Measurements from ENCODE around the gene VLDLR.
"Not testable (repeated sequence)": the region's sequence is repeated elsewhere in the genome, so short reads cannot be mapped to it uniquely, and the experiment has no call there.

The VLDLR gene

DNA sequence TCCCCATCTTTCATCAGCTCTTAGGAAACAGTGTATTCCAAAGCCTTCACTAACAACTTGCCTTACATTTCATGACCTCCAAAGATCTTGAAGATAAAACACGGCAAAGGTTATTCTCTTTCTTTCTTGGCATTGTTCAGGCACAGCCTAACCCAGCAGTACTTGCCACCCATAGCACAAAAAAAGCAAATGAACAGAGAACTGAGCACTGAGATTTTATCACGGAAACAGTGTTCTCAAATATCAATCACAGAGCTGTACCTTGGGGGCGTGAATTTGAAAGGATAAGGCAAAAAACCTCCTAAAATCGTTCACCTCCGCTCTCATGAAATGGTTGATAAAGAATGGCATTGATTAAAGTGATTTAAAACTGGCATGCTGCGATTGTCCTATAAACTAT is 78.8 kb downstream of the VLDLR start:
- Mint-ChIP-seq H3K4me3 (no peak overlapping the region), H3K9me3 (ENCODE audit: low read depth) (no peaks in the 10 kb centered on the region), H3K36me3 (peaks cover 9% of the 10 kb centered on the region), H3K4me1 (ENCODE audit: low read depth) (no peaks in the 10 kb centered on the region), H3K27ac (no peak overlapping the region), H3K27me3 (no peaks in the 10 kb centered on the region)

DNA sequence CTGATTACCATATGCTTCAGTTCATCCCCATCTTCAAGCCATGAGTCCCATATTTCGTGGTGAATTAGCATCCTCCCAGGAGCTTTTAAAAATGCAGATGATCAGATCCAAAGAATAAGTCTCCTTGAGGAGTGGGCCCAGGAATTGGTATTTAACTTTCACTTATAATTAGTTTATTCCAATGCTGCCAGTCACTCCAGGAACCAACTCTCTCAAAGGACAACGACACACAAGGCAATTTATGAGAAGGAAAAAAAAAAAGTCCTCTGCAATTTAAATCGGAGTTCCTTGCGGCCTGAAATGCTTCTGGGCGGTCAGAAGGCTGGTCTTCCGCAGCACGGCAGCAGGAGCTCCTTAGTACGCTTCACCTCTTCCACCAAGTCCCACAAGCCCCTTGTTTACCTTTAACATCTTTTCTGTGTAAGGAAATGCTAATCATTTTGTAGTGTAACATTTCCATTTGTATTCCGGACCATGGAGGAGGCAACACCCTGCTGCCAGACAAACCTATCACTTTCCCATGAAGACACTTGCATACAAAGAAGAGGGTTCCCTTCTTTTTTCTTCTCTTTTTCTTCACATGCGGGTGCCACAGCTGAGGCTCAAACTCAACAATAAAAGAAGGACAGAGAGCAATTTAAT is 79.4 kb downstream of the VLDLR start:
- no peak overlapping the region for H3K27ac Mint-ChIP-seq
- no peak overlapping the region for H3K4me3 Mint-ChIP-seq
- H3K9me3 Mint-ChIP-seq (ENCODE audit: low read depth) = no peaks in the 10 kb centered on the region
- no peaks in the 10 kb centered on the region for H3K4me1 Mint-ChIP-seq (ENCODE audit: low read depth)
- no peaks in the 10 kb centered on the region for H3K27me3 Mint-ChIP-seq
- peaks cover 13% of the 10 kb centered on the region for H3K36me3 Mint-ChIP-seq

DNA sequence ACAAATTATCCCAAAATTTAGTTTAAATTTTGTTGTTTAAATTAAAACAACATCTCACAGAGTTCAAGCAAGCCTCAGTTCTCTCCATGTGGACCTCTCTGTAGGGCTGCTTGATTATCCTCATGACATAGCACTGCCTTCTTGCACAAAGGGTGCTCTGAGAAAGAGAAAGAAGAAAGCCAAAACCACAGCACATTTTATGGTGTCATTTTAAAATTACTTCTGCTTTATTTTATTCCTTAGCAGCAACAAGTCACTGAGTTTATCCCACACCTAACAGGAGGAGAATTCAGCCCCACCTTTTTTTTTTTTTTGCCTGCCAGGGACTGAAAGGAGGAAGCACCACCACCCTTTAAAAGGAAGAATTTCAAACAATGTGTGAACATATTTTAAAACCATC is 82.9 kb downstream of the VLDLR start:
- no peak overlapping the region for H3K27ac Mint-ChIP-seq
- peaks cover 6% of the 10 kb centered on the region for H3K9me3 Mint-ChIP-seq (ENCODE audit: low read depth)
- no peaks in the 10 kb centered on the region for H3K27me3 Mint-ChIP-seq
- peaks cover 23% of the 10 kb centered on the region for H3K36me3 Mint-ChIP-seq
- no peak overlapping the region for H3K4me3 Mint-ChIP-seq
- H3K4me1 Mint-ChIP-seq (ENCODE audit: low read depth) = no peaks in the 10 kb centered on the region

DNA sequence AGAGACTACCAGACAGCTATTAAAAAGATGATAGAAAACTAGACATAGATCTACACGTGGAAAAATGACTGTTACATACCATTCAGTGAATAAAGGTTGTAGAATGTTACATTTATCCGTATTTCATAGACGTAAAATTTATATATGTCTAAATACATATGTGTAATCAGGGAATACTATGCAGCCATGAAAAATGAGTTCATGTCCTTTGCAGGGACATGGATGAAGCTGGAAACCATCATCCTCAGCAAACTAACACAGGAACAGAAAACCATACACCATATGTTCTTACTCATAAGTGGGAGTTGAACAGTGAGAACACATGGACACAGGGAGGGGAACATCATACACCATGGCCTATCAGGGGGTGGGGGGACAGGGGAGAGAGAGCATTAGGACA is 85.7 kb downstream of the VLDLR start:
- H3K4me1 Mint-ChIP-seq (ENCODE audit: low read depth); H3K4me3 Mint-ChIP-seq; H3K27me3 Mint-ChIP-seq; H3K27ac Mint-ChIP-seq; H3K9me3 Mint-ChIP-seq (ENCODE audit: low read depth): not testable (repeated sequence)
- peaks cover 23% of the 10 kb centered on the region for H3K36me3 Mint-ChIP-seq

Measured in activated naive CD8-positive, alpha-beta T cell (primary cell).